Suprapubic skin (tissue), 4 donors: ENCODE results near the gene EML2.

Experiments used
- CTCF ChIP-seq, 2 donors: fragments of 200-600 bp in 1 of 2; fragments of 450-650 bp in 1 of 2; sonication (generic) in 1 of 2; IDR thresholded peaks; one replicate each; pipeline ENCODE4 v1.5.1; 2016 to 2019; ENCODE audit warnings: antibody characterized with exemption in 2 of 2, mild to moderate bottlenecking in 1 of 2, moderate library complexity in 1 of 2
- EP300 ChIP-seq: sonication (generic); formaldehyde crosslinking; IDR thresholded peaks from one replicate; pipeline ENCODE4 v1.6.1; 2017; ENCODE audit warnings: antibody characterized with exemption
- POLR2A ChIP-seq, 2 donors: fragments of 450-650 bp; IDR thresholded peaks; one replicate each; pipeline ENCODE4 v1.6.1; 2017; ENCODE audit warnings: antibody characterized with exemption in 2 of 2, mild to moderate bottlenecking in 2 of 2, moderate library complexity in 2 of 2
- POLR2AphosphoS5 ChIP-seq, 3 donors: sonication (generic); formaldehyde crosslinking; IDR thresholded peaks; one replicate each; pipeline ENCODE4 v1.6.1; 2017; ENCODE audit warnings: antibody characterized with exemption in 3 of 3

- TF ChIP-seq CTCF (IDR thresholded peaks at IDR 0.05) (no peak), EP300 (no peak), POLR2AphosphoS5 (IDR thresholded peaks at IDR 0.05) (no peak), POLR2A (IDR thresholded peaks at IDR 0.05) (no peak)
Observed at GRCh38 chr19:45637890-45638667, 1.1 kb downstream of the EML2 start.
